Astrocyte of the cerebellum (primary cell): ENCODE measurements around the gene FARS2.

Experiments
- DNase-seq: peaks from one replicate; pipeline ENCODE4 v3.0.0-alpha.2; 2011; ENCODE audit warnings: low read depth
- H3K4me3 ChIP-seq: 2 replicates; pipeline ENCODE4 v1.5.1; 2011; ENCODE audit warnings: mild to moderate bottlenecking, low read depth, low read length, moderate library complexity
- in situ Hi-C: cut with HindIII; loops from 2 replicates; pipeline ENCODE4 v1.10.0; 2017; ENCODE audit warnings: low sequenced_read_pairs
- TF ChIP-seq, protein P1 (sequence below): IDR thresholded peaks from 2 replicates; pipeline ENCODE4 v1.5.1; 2012; ENCODE audit warnings: low read length, low read depth, moderate library complexity, mild to moderate bottlenecking; ENCODE audit errors: missing control alignments

Gene FARS2

DNA sequence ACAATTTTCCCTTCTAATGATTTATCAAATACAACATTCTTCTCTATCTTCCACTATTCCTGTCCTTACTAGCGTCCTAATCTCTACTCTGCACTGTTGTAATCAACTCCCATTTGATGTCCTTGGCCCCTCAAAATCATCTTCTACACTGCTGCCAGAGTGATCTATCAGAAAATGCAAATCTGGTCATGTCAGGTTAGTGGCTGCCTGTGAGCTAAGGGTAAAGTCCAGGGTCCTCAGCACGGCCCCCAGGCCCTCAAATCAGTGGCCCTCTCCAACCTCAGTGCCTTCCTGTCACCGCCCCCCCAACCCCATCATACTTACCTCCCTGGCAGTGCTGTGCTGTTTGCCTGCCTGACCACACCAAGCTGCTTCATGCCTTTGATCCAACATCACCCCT, 4.4 kb upstream of the FARS2 start:
- TF ChIP-seq, protein P1, sequence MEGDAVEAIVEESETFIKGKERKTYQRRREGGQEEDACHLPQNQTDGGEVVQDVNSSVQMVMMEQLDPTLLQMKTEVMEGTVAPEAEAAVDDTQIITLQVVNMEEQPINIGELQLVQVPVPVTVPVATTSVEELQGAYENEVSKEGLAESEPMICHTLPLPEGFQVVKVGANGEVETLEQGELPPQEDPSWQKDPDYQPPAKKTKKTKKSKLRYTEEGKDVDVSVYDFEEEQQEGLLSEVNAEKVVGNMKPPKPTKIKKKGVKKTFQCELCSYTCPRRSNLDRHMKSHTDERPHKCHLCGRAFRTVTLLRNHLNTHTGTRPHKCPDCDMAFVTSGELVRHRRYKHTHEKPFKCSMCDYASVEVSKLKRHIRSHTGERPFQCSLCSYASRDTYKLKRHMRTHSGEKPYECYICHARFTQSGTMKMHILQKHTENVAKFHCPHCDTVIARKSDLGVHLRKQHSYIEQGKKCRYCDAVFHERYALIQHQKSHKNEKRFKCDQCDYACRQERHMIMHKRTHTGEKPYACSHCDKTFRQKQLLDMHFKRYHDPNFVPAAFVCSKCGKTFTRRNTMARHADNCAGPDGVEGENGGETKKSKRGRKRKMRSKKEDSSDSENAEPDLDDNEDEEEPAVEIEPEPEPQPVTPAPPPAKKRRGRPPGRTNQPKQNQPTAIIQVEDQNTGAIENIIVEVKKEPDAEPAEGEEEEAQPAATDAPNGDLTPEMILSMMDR: no peak
- DNase-seq: no peak
- in situ Hi-C loops: no loop called here
- H3K4me3 ChIP-seq: no peak overlapping the region

DNA sequence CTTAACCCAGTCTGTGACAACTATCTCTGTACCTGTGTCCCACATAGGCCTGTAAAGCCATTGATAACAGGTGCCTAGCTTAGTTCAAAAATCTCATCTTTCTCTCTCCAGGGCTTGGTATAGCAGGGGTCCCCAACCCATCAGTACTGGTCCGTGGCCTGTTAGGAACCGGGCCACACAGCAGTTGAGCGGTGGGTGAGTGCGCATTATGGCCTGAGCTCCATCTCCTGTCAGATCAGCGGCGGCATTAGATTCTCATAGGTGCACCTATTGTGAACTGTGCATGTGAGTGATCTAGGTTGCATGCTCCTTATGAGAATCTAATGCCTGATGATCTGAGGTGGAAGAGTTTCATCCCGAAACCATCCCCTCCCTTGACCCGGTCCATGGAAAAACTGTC, 3.9 kb upstream of the FARS2 start:
- in situ Hi-C loops: no loop called here
- no peak for DNase-seq
- no peak overlapping the region for H3K4me3 ChIP-seq
- TF ChIP-seq, protein P1: no peak

DNA sequence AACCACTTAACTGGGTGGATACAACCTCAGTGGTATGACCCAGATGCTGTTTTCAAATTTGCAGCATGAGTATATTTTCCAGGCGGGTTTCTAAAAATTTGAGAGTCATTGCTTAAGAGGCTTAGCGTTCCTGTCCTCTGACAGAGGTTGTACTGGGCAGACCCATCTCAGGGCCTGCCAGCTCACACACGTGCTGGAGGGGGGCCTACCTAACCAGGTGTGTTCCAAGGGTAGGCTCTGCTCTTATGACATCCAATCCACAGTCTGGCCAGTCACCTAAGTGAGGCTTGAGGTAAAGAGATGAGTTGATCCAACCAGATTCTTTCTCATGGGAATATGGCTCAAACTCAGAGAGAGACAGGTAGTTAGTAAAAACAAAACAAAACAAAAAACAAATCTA, 1.9 kb upstream of the FARS2 start:
- no peak for DNase-seq
- in situ Hi-C loops: no loop called here
- no peak overlapping the region for H3K4me3 ChIP-seq
- TF ChIP-seq, protein P1: no peak

DNA sequence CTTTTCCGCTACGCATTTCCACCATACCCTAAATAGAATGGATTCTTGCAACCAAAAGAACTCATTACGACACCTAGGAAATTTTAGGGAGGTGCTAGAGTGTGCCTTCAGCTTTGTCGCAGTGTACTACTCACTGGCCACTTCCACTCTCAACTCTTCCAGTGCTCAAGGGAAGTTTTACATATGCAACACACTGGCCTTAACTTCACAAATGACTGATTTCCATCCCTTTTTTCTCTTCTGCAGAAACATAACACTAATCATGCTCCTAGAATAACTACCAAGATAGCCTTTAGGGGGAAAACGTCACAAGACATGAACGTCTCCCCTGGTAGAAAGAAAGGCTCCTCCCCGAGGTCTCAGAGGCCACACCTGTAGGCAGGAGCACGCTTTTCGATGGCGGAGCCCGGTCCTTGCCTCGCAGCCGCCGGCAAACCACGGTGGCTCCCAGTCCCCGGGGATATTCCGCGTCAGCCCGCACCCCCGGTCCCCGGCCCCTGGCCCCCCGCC, 1.1 kb upstream of the FARS2 start:
- H3K4me3 ChIP-seq: peak overlapping the region; percentile 65
- in situ Hi-C loops: no loop called here
- peak; percentile 19 for DNase-seq
- TF ChIP-seq, protein P1: no peak

DNA sequence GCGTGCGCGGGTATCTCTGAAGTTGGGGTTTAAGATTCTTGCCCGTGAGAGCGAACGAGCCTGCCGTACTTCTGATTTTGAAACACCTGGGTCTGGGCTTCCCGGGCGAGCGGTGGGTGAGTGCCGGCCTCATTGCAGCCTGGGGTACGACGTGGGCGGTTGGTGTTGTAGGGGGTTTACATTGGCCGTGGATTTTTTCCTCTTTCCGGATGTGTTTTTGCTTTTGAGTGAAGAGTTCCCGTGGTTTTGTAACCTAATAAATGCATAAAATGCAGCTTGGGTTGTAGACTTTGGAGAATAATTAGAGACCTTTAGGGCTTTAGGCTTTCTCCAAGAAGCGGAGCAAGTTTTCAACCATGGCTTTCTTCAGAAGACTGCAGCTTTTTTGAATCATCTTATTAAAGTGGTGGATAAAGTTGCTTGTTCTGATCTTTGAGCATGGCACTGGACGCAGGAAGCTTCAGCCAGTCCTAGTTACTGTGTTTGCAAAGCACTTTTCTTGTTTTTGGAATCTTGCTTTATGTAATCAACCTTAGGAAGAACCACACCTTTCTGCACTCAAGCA, 314 bp downstream of the FARS2 start:
- peak overlapping the region; percentile 65 for H3K4me3 ChIP-seq
- no peak for DNase-seq
- TF ChIP-seq, protein P1: no peak
- in situ Hi-C loops: no loop called here

DNA sequence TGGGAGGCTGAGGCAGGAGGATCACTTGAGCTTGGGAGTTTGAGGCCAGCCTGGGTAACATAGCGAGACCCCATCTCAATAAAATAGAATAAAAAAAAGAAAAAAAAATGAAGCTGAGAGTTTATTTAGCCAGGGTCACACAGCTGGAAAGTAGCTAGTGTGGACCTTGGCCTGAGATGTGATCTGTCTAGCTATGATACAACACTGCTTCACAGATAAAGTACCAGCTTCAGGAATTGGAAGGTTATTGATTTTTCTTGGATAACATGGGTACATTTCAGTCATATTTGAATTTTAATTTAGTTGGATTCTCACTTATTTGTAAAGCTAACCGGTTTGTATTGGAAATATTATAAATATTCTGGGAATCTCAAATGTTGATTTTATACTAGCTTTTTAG, 5.1 kb downstream of the FARS2 start:
- no peak for DNase-seq
- H3K4me3 ChIP-seq: no peak overlapping the region
- in situ Hi-C loops: no loop called here
- TF ChIP-seq, protein P1: no peak
